Measurements from ENCODE around the gene RGL3.

Gene RGL3

GRCh38 chr19:11370744-11371143 is 48.4 kb downstream of the RGL3 start:
- H3K27ac ChIP-seq (ENCODE audit: low read length), result no peak overlapping the region
- DNase-seq (ENCODE audit: low read depth, low spot score), result no peak
- H3K9me3 ChIP-seq (ENCODE audit: control insufficient read depth, insufficient read depth, low read length), result no peaks in the 10 kb centered on the region
- no peak overlapping the region for H3K4me3 ChIP-seq (ENCODE audit: low read length)
- peaks cover 2% of the 10 kb centered on the region for H3K4me1 ChIP-seq (ENCODE audit: control insufficient read depth, insufficient read depth, low read length)
- WGBS (ENCODE audit: insufficient coverage, insufficient read length), result no CpG with 5 or more reads among the region's 2 CpGs
- no peaks in the 10 kb centered on the region for H3K36me3 ChIP-seq (ENCODE audit: control insufficient read depth, insufficient read depth, low read length)
- no peaks in the 10 kb centered on the region for H3K27me3 ChIP-seq (ENCODE audit: control insufficient read depth, insufficient read depth, low read length)

GRCh38 chr19:11367528-11367927 is 51.6 kb downstream of the RGL3 start:
- WGBS (ENCODE audit: insufficient coverage, insufficient read length), result no CpG with 5 or more reads among the region's 2 CpGs
- Histone ChIP-seq H3K27me3 (ENCODE audit: control insufficient read depth, insufficient read depth, low read length) (no peaks in the 10 kb centered on the region), H3K36me3 (ENCODE audit: control insufficient read depth, insufficient read depth, low read length) (no peaks in the 10 kb centered on the region), H3K4me3 (ENCODE audit: low read length) (no peak overlapping the region), H3K27ac (ENCODE audit: low read length) (no peak overlapping the region), H3K4me1 (ENCODE audit: control insufficient read depth, insufficient read depth, low read length) (no peaks in the 10 kb centered on the region), H3K9me3 (ENCODE audit: control insufficient read depth, insufficient read depth, low read length) (no peaks in the 10 kb centered on the region)
- DNase-seq (ENCODE audit: low read depth, low spot score), result no peak

GRCh38 chr19:11365557-11366117 is 53.5 kb downstream of the RGL3 start:
- DNase-seq (ENCODE audit: low read depth, low spot score), result no peak
- Histone ChIP-seq H3K9me3 (ENCODE audit: control insufficient read depth, insufficient read depth, low read length) (no peaks in the 10 kb centered on the region), H3K36me3 (ENCODE audit: control insufficient read depth, insufficient read depth, low read length) (no peaks in the 10 kb centered on the region), H3K27me3 (ENCODE audit: control insufficient read depth, insufficient read depth, low read length) (no peaks in the 10 kb centered on the region), H3K4me3 (ENCODE audit: low read length) (no peak overlapping the region), H3K4me1 (ENCODE audit: control insufficient read depth, insufficient read depth, low read length) (peaks cover 2% of the 10 kb centered on the region; the same call in 1 of the 2 replicates), H3K27ac (ENCODE audit: low read length) (no peak overlapping the region)
- WGBS (ENCODE audit: insufficient coverage, insufficient read length), result no CpG with 5 or more reads among the region's 7 CpGs

GRCh38 chr19:11364935-11365334 is 54.2 kb downstream of the RGL3 start:
- WGBS (ENCODE audit: insufficient coverage, insufficient read length), result no CpG with 5 or more reads among the region's 5 CpGs
- DNase-seq (ENCODE audit: low read depth, low spot score), result no peak
- no peaks in the 10 kb centered on the region for H3K27me3 ChIP-seq (ENCODE audit: control insufficient read depth, insufficient read depth, low read length)
- H3K4me3 ChIP-seq (ENCODE audit: low read length), result no peak overlapping the region
- no peak overlapping the region for H3K27ac ChIP-seq (ENCODE audit: low read length)
- no peaks in the 10 kb centered on the region for H3K9me3 ChIP-seq (ENCODE audit: control insufficient read depth, insufficient read depth, low read length)
- no peaks in the 10 kb centered on the region for H3K36me3 ChIP-seq (ENCODE audit: control insufficient read depth, insufficient read depth, low read length)
- H3K4me1 ChIP-seq (ENCODE audit: control insufficient read depth, insufficient read depth, low read length), result peaks cover 2% of the 10 kb centered on the region; the same call in 1 of the 2 replicates

- WGBS (ENCODE audit: insufficient coverage, insufficient read length), result no CpG with 5 or more reads among the region's 28 CpGs
These were observed 54.7 kb downstream of the RGL3 start for GRCh38 chr19:11364296-11364904.

GRCh38 chr19:11363881-11364280 is 55.2 kb downstream of the RGL3 start:
- Histone ChIP-seq H3K4me3 (ENCODE audit: low read length) (no peak overlapping the region), H3K9me3 (ENCODE audit: control insufficient read depth, insufficient read depth, low read length) (no peaks in the 10 kb centered on the region), H3K27ac (ENCODE audit: low read length) (no peak overlapping the region), H3K36me3 (ENCODE audit: control insufficient read depth, insufficient read depth, low read length) (no peaks in the 10 kb centered on the region), H3K27me3 (ENCODE audit: control insufficient read depth, insufficient read depth, low read length) (no peaks in the 10 kb centered on the region), H3K4me1 (ENCODE audit: control insufficient read depth, insufficient read depth, low read length) (peaks cover 2% of the 10 kb centered on the region; the same call in 1 of the 2 replicates)
- no peak for DNase-seq (ENCODE audit: low read depth, low spot score)
- WGBS (ENCODE audit: insufficient coverage, insufficient read length), result no CpG with 5 or more reads among the region's 10 CpGs

More at GRCh38 chr19:11364296-11364904, 54.7 kb downstream of the RGL3 start:
- H3K36me3 ChIP-seq (ENCODE audit: control insufficient read depth, insufficient read depth, low read length), result no peaks in the 10 kb centered on the region
- peaks cover 2% of the 10 kb centered on the region; the same call in 1 of the 2 replicates for H3K4me1 ChIP-seq (ENCODE audit: control insufficient read depth, insufficient read depth, low read length)
- H3K27ac ChIP-seq (ENCODE audit: low read length), result no peak overlapping the region
- H3K4me3 ChIP-seq (ENCODE audit: low read length), result no peak overlapping the region
- DNase-seq (ENCODE audit: low read depth, low spot score), result no peak
- no peaks in the 10 kb centered on the region for H3K9me3 ChIP-seq (ENCODE audit: control insufficient read depth, insufficient read depth, low read length)
- H3K27me3 ChIP-seq (ENCODE audit: control insufficient read depth, insufficient read depth, low read length), result no peaks in the 10 kb centered on the region

- H3K4me1 ChIP-seq (ENCODE audit: control insufficient read depth, insufficient read depth, low read length), result peaks cover 2% of the 10 kb centered on the region; the same call in 1 of the 2 replicates
- no peak overlapping the region for H3K27ac ChIP-seq (ENCODE audit: low read length)
- DNase-seq (ENCODE audit: low read depth, low spot score), result no peak
- H3K9me3 ChIP-seq (ENCODE audit: control insufficient read depth, insufficient read depth, low read length), result no peaks in the 10 kb centered on the region
- WGBS (ENCODE audit: insufficient coverage, insufficient read length), result no CpG with 5 or more reads among the region's 35 CpGs
- H3K36me3 ChIP-seq (ENCODE audit: control insufficient read depth, insufficient read depth, low read length), result no peaks in the 10 kb centered on the region
- peak overlapping the region; percentile 46; the same call in 1 of the 2 replicates for H3K4me3 ChIP-seq (ENCODE audit: low read length)
- H3K27me3 ChIP-seq (ENCODE audit: control insufficient read depth, insufficient read depth, low read length), result no peaks in the 10 kb centered on the region
These were observed 57.1 kb downstream of the RGL3 start for GRCh38 chr19:11361771-11362731.

- Histone ChIP-seq H3K27me3 (ENCODE audit: control insufficient read depth, insufficient read depth, low read length) (no peaks in the 10 kb centered on the region), H3K4me1 (ENCODE audit: control insufficient read depth, insufficient read depth, low read length) (peaks cover 2% of the 10 kb centered on the region; the same call in 1 of the 2 replicates), H3K27ac (ENCODE audit: low read length) (no peak overlapping the region), H3K9me3 (ENCODE audit: control insufficient read depth, insufficient read depth, low read length) (no peaks in the 10 kb centered on the region), H3K4me3 (ENCODE audit: low read length) (peak overlapping the region; percentile 46; the same call in 1 of the 2 replicates), H3K36me3 (ENCODE audit: control insufficient read depth, insufficient read depth, low read length) (no peaks in the 10 kb centered on the region)
- no CpG with 5 or more reads among the region's 43 CpGs for WGBS (ENCODE audit: insufficient coverage, insufficient read length)
- DNase-seq (ENCODE audit: low read depth, low spot score), result no peak
These were observed 57.9 kb downstream of the RGL3 start for GRCh38 chr19:11361037-11361770.

- Histone ChIP-seq H3K36me3 (ENCODE audit: control insufficient read depth, insufficient read depth, low read length) (no peaks in the 10 kb centered on the region), H3K9me3 (ENCODE audit: control insufficient read depth, insufficient read depth, low read length) (no peaks in the 10 kb centered on the region), H3K4me3 (ENCODE audit: low read length) (no peak overlapping the region), H3K4me1 (ENCODE audit: control insufficient read depth, insufficient read depth, low read length) (peaks cover 6% of the 10 kb centered on the region; the same call in 1 of the 2 replicates), H3K27me3 (ENCODE audit: control insufficient read depth, insufficient read depth, low read length) (no peaks in the 10 kb centered on the region), H3K27ac (ENCODE audit: low read length) (no peak overlapping the region)
- no peak for DNase-seq (ENCODE audit: low read depth, low spot score)
- no CpG with 5 or more reads among the region's 11 CpGs for WGBS (ENCODE audit: insufficient coverage, insufficient read length)
These were observed 59.7 kb downstream of the RGL3 start for GRCh38 chr19:11359421-11359820.

Data from iPS DF 6.9 (cell line).